ENCODE results near the gene TRMT11.

DNA sequence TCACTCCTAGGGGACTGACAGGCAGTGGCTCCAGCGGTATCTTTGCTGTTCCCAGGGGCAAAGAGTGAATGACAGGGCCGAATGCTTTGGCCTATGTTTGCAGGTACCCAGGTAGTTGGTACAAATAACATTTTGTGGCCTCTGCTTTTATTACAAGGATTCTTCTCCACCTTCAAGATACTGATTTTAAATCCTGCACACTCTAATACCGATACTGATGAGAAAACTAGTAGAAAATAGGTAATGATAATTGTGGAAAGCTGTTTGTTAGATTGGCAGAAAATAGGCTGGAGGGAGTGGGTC lies 29.0 kb upstream of the TRMT11 start:
- TF ChIP-seq EP300 (IDR thresholded peaks at IDR 0.05) = no peak
- no peak for TF ChIP-seq POLR2A (IDR thresholded peaks at IDR 0.05)
- TF ChIP-seq, protein P1, sequence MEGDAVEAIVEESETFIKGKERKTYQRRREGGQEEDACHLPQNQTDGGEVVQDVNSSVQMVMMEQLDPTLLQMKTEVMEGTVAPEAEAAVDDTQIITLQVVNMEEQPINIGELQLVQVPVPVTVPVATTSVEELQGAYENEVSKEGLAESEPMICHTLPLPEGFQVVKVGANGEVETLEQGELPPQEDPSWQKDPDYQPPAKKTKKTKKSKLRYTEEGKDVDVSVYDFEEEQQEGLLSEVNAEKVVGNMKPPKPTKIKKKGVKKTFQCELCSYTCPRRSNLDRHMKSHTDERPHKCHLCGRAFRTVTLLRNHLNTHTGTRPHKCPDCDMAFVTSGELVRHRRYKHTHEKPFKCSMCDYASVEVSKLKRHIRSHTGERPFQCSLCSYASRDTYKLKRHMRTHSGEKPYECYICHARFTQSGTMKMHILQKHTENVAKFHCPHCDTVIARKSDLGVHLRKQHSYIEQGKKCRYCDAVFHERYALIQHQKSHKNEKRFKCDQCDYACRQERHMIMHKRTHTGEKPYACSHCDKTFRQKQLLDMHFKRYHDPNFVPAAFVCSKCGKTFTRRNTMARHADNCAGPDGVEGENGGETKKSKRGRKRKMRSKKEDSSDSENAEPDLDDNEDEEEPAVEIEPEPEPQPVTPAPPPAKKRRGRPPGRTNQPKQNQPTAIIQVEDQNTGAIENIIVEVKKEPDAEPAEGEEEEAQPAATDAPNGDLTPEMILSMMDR (IDR thresholded peaks at IDR 0.05) = no peak
- TF ChIP-seq POLR2AphosphoS5 (IDR thresholded peaks at IDR 0.05) = no peak

Data from sigmoid colon (tissue), 4 donors.